KOPT-K1 (cell line): ENCODE data around the gene SEMA5B.

ENCODE experiments used
- H3K27ac ChIP-seq: fragments of 200-600 bp; sonication (generic); 2 replicates; pipeline ENCODE4 v1.5.1; 2016; ENCODE audit warnings: antibody characterized with exemption, mild to moderate bottlenecking, low read depth, low read length; ENCODE audit not compliant: poor library complexity, severe bottlenecking
- H3K36me3 ChIP-seq: fragments of 200-600 bp; sonication (generic); 2 replicates; pipeline ENCODE4 v1.5.1; 2017; ENCODE audit warnings: antibody characterized with exemption, mild to moderate bottlenecking, low read length, moderate library complexity; ENCODE audit not compliant: insufficient read depth
- H3K9me3 ChIP-seq: fragments of 200-600 bp; sonication (generic); 2 replicates; pipeline ENCODE4 v1.5.1; 2017; ENCODE audit warnings: antibody characterized with exemption, low read length, mild to moderate bottlenecking; ENCODE audit not compliant: insufficient read depth, poor library complexity, severe bottlenecking

Gene SEMA5B

DNA sequence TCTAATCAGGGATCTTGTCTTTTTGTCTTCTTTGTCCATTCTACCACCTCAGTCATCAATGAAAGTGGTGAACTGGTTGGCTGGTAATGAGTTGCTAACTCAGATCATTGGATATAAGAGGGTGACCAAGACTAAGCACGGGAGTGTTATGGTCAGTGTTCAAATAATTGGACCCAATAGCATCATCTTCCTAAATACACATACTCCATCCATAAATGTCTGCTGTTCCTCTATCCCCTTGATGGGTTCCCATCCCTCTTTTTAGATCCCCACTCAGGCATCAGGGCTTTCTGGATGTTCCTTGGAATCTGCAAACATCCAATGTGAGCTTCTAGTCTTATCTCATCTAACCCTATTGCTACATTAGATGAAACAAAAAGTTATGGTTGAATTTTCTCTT is 3.5 kb downstream of the SEMA5B start:
- no peaks in the 10 kb centered on the region for H3K9me3 ChIP-seq
- H3K27ac ChIP-seq, result no peak overlapping the region
- no peaks in the 10 kb centered on the region for H3K36me3 ChIP-seq

DNA sequence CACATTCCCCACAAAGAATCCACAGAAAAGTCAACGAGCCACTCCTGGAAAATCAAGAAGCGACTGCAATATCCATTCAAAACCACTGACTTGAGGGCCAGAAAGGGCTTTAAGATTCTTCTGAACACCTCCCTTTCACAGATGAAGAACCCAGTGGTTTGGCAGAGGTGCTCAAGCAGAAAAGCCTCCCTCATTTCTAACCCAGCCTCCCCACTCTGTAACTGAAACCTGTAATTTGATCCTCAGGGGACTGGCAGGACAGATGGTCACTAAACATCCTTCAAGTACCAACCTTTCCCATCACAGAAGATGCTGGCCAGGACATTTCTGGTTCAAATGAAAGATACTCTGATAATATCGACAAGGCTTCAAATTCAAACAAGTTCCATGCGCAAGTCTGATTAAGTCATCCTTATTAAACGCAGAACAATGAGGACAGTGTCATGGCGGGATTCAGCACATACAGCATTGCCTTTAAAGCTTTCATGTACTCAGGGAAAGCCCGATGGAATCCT is 5.5 kb downstream of the SEMA5B start:
- H3K36me3 ChIP-seq, result no peaks in the 10 kb centered on the region
- H3K9me3 ChIP-seq, result no peaks in the 10 kb centered on the region
- H3K27ac ChIP-seq, result no peak overlapping the region

DNA sequence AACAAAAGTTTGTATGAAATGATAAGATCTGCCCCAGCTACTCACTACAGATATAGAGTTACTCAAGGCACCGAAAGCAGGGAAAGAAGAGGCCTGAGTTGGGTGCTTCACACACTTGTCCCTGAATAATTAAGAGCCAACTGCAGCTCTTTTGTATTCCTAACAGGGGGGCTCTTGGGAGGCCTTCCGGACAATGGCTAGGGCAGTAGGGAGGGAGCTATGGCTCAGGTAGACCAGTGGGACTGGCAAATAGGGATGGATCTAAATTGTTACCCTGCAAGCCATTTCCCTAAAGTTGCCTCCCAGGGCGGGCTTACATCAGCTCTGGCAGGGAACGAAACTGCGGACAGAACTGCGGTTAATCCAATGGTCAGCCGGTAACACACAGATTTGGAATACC is 6.2 kb downstream of the SEMA5B start:
- Histone ChIP-seq H3K36me3 (no peaks in the 10 kb centered on the region), H3K9me3 (no peaks in the 10 kb centered on the region), H3K27ac (no peak overlapping the region)

DNA sequence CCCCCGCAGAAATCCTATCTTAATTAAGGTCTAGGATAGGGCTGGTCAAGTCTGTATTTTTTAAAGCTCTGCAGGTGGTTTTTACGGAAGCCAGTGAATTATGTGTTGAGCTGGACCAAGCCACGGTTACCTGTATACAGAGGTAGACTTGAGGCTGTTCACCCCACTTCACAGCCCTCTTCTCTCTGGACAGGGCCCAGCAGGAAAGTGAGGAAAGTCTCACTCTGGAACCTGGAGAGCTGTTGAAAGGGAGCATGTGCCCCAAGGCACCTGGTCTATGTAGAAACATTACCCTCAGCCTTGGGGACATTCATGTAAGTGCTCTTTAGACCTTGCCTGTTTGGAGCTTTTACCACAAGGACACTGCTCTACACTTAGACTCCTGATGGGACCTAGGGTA is 6.9 kb downstream of the SEMA5B start:
- Histone ChIP-seq H3K36me3 (no peaks in the 10 kb centered on the region), H3K27ac (no peak overlapping the region), H3K9me3 (no peaks in the 10 kb centered on the region)

DNA sequence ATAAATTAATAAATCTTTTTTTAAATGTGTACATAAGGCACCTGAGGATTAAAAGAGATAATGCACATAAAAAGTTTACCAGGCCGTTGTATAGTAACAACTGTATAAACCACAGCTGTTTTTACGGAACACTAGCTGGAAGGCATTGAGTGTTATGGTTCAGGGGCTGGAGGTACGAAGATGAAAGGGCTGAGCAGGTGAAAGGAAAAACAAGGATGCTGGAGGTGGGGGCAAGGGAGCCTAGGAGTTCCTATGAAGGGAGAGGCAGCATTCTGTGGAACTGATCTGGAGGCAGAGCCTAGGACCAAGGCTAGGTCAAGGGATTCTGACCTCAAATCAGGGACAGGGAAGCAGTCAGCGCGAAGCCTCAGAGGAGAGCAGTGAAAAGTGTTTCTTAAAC is 8.0 kb downstream of the SEMA5B start:
- Histone ChIP-seq H3K9me3 (no peaks in the 10 kb centered on the region), H3K36me3 (no peaks in the 10 kb centered on the region), H3K27ac (no peak overlapping the region)

DNA sequence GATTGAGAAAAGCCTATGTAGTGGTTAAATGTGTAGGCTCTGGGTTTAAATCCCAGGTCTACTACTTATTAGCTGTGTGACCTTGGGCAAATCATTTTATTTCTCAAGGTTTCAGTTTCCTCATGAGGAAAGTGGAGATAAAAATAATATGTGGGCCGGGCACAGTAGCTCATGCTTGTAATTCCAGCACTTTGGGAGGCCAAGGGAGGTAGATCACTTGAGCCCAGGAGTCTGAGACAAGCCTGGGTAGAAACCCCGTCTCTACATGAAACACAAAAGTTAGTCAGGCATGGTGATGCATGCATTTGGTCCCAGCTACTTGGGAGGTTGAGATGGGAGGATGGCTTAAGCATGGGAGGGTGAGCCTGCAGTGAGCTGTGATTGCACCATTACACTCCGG is 8.4 kb downstream of the SEMA5B start:
- Histone ChIP-seq H3K36me3 (no peaks in the 10 kb centered on the region), H3K9me3 (no peaks in the 10 kb centered on the region), H3K27ac (no peak overlapping the region)

DNA sequence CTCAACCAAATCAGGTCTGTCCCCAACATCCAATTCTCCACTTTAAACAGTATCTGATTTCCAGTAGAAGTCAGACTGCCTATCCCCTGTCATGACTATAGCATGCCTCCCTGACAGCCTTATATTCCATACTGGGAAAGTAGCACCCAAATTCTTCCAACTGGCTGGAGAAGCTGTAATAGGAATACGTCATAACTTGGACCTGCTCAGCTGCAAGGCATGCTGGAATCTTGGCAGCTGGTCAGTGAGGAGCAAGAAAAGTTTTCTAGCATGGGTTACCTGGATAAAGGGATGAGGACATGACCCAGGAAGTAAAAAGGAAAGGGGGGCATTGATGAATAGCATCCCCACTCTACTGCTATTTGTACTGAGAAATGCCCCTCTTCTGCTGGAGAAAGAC is 8.9 kb downstream of the SEMA5B start:
- Histone ChIP-seq H3K36me3 (no peaks in the 10 kb centered on the region), H3K9me3 (no peaks in the 10 kb centered on the region), H3K27ac (no peak overlapping the region)

DNA sequence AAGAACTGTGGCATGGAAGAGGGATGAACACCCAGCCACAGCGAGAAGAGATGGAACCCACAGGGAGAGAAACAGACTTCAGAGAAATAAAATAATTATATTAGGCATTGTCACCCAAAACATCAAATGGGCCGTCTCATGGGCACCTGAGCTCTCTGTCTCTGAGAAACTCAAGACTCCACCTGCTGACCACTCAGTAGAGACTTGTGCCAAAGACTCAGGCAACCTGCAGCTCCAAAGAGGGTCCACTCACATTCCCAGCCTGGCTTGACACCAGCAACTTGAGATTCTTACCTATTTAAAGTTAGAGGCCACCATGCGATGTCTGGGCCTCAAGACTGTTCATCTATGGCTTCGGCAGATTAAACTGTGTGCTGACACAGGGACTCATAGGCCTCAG is 12.0 kb downstream of the SEMA5B start:
- Histone ChIP-seq H3K27ac (no peak overlapping the region), H3K9me3 (no peaks in the 10 kb centered on the region), H3K36me3 (no peaks in the 10 kb centered on the region)

DNA sequence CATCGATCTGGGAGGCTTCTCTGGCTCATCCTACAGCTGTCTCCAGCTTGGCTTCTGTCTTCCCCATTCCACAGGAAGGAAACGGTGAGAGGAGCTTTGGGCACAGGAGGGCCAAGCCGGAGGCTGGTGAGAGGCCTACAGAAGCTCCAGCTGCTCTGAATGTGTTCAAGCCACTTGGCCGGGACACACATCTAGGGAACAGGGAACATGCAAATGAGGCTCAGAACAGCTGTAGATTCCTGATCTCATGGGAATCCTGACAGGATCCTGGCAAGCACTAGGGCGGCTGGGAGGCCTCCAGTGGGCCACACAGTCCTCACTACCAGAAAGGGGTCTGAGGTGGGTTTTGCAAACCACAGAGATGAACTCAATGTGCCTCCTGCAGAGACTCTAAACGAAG is 13.7 kb downstream of the SEMA5B start:
- Histone ChIP-seq H3K27ac (no peak overlapping the region), H3K9me3 (no peaks in the 10 kb centered on the region), H3K36me3 (no peaks in the 10 kb centered on the region)

DNA sequence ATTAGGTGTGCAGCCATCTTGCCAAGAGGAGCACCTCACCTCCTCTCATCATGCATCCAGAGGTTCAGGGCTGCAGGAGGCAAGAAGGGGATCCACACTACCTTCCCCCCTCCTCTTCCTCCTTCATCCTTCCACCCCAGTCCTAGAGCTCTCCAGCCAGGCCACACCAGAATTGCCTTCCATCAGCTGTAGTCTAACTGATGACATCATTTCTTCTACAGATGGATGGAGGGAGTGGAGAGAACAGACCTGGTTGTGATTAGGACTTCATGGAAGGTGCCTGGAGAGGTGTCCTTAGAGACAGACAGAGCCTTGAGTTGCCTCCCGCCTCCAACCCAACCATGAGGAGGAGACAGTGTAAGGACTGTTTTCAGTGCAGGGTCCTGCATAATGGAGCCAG is 14.9 kb downstream of the SEMA5B start:
- H3K9me3 ChIP-seq, result no peaks in the 10 kb centered on the region
- no peak overlapping the region for H3K27ac ChIP-seq
- H3K36me3 ChIP-seq, result no peaks in the 10 kb centered on the region

DNA sequence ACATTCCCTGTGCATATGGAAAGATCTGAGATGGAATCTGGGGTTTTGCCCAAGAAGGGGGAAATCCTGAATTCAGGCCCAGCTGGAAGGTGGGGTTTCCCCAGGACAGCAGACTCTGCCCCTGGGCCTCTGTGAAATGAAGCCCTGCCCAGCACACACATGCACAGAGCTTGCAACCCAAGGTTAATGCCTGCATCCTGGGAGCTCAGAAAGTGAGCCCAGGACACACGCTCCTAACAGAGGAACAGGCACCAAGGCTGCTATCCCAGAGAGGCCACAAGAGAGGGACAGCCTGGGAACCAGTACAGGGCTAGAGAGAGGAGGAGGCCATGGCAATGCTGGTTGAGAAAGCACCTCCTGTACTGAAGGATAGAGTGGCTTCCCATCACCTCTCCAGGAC is 16.1 kb downstream of the SEMA5B start:
- Histone ChIP-seq H3K27ac (no peak overlapping the region), H3K36me3 (no peaks in the 10 kb centered on the region), H3K9me3 (no peaks in the 10 kb centered on the region)

DNA sequence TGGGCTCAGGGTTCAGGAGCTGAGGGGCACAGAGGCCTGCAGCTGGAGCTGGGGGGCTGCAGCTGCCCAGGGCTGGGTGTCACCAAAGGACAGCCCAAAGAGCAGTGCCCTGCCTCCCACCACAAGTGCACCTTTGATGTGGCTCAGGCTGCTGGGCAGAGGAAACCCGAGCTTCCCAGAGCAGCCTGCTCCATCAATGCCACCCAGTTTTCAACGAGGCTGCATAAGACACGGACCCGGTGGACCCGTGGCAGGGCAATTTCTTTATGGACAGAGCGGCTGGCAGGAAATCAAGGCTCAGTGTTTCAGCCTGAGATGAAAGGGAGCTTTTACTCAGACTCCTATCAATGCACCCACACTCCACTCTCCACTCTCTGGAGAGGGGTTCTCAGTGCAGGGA is 18.7 kb downstream of the SEMA5B start:
- Histone ChIP-seq H3K9me3 (no peaks in the 10 kb centered on the region), H3K27ac (no peak overlapping the region), H3K36me3 (no peaks in the 10 kb centered on the region)

DNA sequence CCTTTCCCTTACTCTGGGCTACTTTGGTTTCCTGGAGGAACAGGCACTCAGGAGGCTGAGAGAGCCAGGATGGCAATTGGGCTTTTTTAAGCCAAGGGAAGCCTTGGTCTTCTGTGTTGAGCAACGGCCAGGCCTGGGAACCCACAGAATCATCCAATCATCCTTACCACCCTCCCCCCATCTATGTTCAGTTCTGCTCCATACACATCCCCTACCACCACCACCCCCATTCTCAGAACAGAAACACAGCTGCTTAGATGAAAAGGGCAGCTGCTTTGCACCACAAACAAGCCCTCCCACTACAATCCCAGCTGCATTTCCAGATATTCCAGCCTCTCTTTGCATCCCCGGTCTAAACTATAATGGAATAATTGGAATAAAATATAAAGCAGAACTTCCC is 21.0 kb downstream of the SEMA5B start:
- no peak overlapping the region for H3K27ac ChIP-seq
- no peaks in the 10 kb centered on the region for H3K36me3 ChIP-seq
- H3K9me3 ChIP-seq, result no peaks in the 10 kb centered on the region

DNA sequence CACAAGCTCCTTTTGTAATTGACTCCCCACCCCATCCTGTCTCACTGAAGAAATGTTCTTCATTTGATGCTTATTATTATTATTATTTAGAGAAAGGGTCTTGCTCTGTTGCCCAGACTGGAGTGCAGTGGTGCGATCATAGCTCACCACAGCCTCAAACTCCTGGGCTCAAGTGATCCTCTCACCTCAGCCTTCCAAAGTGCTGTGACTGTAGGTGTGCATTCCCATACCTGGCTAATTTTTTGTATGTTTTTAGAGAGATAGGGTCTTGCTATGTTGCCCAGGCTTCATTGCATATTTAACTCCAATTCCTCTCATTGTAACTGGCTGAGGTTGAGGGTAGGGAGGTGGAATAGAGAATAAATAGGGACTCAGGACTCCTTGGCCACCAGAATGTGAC is 22.3 kb downstream of the SEMA5B start:
- H3K9me3 ChIP-seq, result no peaks in the 10 kb centered on the region
- no peaks in the 10 kb centered on the region for H3K36me3 ChIP-seq
- no peak overlapping the region for H3K27ac ChIP-seq

DNA sequence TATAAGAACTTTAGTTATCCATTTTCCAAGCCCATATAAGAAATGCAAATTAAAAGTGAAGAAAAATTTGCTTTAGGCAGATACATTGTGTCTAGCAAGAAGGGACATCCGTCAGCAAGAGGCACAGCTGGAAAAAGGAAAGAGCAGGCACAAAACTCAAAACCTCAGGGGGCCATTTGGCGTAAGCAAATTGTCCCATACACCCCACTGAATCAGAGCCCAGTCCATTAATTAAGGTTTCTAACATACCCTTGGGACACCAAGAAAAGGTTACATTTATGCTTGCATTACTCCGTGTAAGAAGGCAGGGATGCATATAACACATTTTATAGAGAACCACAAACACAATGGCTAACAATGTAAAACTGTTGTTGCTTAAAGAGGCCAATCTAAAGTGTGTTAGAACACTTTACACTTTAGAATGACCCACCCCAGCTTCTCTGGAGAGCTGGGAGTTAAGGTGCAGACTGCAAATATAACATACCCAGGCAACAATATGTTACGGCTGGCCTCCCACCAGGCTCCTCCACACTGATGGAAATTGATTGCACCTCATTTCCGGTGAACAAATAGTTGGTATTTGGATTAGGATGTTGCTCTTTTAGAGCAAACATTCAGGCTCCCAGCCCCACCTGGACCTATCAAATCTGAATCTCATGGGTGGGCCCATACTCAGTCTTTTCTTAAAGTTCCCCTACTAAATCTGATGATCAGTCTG is 23.2 kb downstream of the SEMA5B start:
- no peak overlapping the region for H3K27ac ChIP-seq
- H3K36me3 ChIP-seq, result no peaks in the 10 kb centered on the region
- H3K9me3 ChIP-seq, result no peaks in the 10 kb centered on the region

DNA sequence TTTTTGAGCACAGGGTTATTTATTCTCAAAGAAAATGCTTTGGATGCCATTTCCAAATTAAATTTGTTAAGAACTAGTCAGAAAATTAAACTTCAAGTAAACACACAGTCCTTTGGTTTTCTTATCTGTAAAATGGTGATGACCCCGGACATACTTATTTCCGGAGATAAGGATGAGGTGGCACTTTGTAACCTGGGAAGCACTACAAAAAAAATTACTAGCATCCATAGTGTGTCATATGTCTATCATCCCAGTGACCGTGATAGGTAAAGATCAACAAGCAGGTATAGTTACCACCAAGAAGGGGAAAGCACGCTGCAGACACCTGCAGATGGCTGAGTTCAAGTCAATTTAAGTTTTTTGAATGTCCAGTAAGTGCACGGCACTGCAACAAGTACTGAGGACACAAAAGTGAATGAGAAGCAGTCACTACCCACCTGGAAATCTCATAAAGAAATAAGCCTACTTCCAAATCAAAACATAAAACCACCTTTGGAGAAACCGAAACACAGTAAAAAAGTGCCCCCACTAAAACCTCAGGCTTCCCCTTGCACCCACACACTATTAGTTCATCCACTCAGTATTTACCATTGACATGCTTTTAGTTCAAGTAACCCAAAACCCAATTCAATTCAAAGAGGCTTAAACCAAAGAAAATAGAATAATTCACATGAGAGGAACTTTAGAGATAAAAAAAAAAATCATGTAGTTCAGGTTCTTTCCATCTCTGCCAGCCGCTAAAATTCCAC is 24.6 kb downstream of the SEMA5B start:
- H3K9me3 ChIP-seq, result no peaks in the 10 kb centered on the region
- no peaks in the 10 kb centered on the region for H3K36me3 ChIP-seq
- H3K27ac ChIP-seq, result no peak overlapping the region
